ENCODE data around the gene RNF182. TPM values are rescaled to one million over a fixed set of nuclear protein-coding genes. Genes with fewer than 3 reads are reported as not detected.
A peak's percentile ranks its signal among the peaks of the same experiment; 100 is the strongest.

The RNF182 gene
- total and polyA plus RNA-seq, 9 of the 15 experiments (the other 6 are each of a cell fraction or from before 2014, with no cell fraction given), result 12.8 to 22.8 (median 17.5) TPM

DNA sequence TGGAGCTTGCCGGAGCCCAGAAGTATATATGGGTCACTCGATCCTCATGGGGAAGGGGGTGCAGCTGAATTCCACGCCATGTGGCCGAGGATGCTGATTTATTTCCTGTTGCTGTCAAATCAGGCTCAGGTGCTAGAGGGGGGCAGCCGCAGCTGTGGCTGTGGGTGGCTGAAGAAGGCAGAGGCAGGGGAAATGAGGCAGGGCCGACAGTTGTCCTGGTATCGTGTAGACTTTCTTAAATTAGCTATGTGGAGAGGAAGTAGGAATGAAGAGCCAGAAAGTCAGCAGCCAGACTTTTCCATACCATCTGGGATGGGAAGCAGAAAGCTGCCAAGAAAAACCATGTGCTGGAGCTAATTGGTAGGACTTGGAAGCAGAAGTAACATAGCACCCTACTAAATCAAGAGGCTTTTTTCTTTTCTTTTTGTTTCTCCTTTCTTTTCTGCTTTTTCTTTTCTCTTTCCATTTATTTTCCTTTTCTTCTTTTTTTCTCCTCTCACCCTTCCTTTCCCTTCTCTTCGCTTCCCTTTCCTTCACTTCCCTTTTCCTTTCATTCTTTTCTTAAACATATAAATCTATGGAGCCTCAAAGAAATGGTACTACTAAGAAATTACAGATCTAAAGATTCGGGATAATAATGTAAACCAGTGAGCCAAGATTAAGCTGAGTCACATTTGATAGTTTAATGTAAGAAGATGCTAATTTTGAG, 102.2 kb downstream of the RNF182 start:
- DNase-seq (ENCODE audit: extremely low read depth in 1 of 4, low spot score in 3 of 4) (no peak), FAIRE-seq (no peak), ATAC-seq (no peak)
- no peaks in the 10 kb centered on the region for H4K20me1 ChIP-seq (replicated peaks; ENCODE audit: control insufficient read depth, insufficient read depth, low read length)
- H3K9me3 ChIP-seq (replicated peaks; ENCODE audit: control insufficient read depth, insufficient read depth, low read depth, low read length), result no peaks in the 10 kb centered on the region
- H3K9ac ChIP-seq (ENCODE audit: insufficient read depth in 1 of 2, low read depth in 2 of 2, low read length in 2 of 2), result no peak overlapping the region
- CTCF ChIA-PET (ENCODE audit: low intra/inter-chr PET ratio), result no interaction called here
- no peaks in the 10 kb centered on the region for H3K36me3 ChIP-seq (ENCODE audit: control insufficient read depth, insufficient read depth, low read length)
- no peaks in the 10 kb centered on the region for H3K27me3 ChIP-seq (ENCODE audit: control insufficient read depth in 2 of 2, insufficient read depth in 2 of 2, low read length in 2 of 2)
- in situ Hi-C loops (cut with MboI), result no loop called here
- POLR2A ChIA-PET, result interaction anchor here (0.6 to 3.0 kb wide), 3 partner anchors 10 to 584 kb away, joined by 3 to 8 read pairs (median 4); no protein-coding TSS in a partner anchor
- no peak overlapping the region for H3K4me2 ChIP-seq (ENCODE audit: insufficient read depth, low read length)
- H3K27ac ChIP-seq (ENCODE audit: extremely low read depth, low read depth, low read length), result no peak overlapping the region
- no peaks in the 10 kb centered on the region for H3K79me2 ChIP-seq (ENCODE audit: control insufficient read depth, insufficient read depth, low read length)
- BruUV-seq (replicated peaks), result no TSS peak
- WGBS (ENCODE audit: insufficient coverage, low coverage, missing lambda C conversion rate), result 62% methylated on average over 9 of the region's 9 CpGs
- no peaks in the 10 kb centered on the region; a peak in 1 of 5 replicates for H3K4me1 ChIP-seq (replicated peaks in 1 of 2; ENCODE audit: control insufficient read depth in 2 of 2, insufficient read depth in 2 of 2, low read length in 2 of 2)
- no peaks in the 10 kb centered on the region for H3K9me1 ChIP-seq (ENCODE audit: control insufficient read depth, insufficient read depth, low read length)
- H2AFZ ChIP-seq (ENCODE audit: low read depth, low read length), result peak overlapping the region; percentile 13; the same call in 1 of the 2 replicates
- H3K4me3 ChIP-seq, result no peak overlapping the region
- intact Hi-C loops (cut with micrococcal nuclease), result no loop called here
- TF ChIP-seq MAFG (tag; conservative IDR thresholded peaks at IDR 0.05), result 0 out of 2 replicates have a peak, but pooled peaks have one; percentile 35
- TF ChIP-seq RBM22 (IDR thresholded peaks at IDR 0.05; ENCODE audit: low read depth, low read length, poor library complexity, severe bottlenecking), result no peak
- TF ChIP-seq, protein P1, sequence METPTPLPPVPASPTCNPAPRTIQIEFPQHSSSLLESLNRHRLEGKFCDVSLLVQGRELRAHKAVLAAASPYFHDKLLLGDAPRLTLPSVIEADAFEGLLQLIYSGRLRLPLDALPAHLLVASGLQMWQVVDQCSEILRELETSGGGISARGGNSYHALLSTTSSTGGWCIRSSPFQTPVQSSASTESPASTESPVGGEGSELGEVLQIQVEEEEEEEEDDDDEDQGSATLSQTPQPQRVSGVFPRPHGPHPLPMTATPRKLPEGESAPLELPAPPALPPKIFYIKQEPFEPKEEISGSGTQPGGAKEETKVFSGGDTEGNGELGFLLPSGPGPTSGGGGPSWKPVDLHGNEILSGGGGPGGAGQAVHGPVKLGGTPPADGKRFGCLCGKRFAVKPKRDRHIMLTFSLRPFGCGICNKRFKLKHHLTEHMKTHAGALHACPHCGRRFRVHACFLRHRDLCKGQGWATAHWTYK (CRISPR knock-in tag; IDR thresholded peaks at IDR 0.05), result no peak
- no peak for TF ChIP-seq TRIM24 (IDR thresholded peaks at IDR 0.05)
- 0 out of 2 replicates have a peak, but pooled peaks have one; percentile 24 for TF ChIP-seq LARP7 (IDR thresholded peaks at IDR 0.05)
- TF ChIP-seq, protein P2, sequence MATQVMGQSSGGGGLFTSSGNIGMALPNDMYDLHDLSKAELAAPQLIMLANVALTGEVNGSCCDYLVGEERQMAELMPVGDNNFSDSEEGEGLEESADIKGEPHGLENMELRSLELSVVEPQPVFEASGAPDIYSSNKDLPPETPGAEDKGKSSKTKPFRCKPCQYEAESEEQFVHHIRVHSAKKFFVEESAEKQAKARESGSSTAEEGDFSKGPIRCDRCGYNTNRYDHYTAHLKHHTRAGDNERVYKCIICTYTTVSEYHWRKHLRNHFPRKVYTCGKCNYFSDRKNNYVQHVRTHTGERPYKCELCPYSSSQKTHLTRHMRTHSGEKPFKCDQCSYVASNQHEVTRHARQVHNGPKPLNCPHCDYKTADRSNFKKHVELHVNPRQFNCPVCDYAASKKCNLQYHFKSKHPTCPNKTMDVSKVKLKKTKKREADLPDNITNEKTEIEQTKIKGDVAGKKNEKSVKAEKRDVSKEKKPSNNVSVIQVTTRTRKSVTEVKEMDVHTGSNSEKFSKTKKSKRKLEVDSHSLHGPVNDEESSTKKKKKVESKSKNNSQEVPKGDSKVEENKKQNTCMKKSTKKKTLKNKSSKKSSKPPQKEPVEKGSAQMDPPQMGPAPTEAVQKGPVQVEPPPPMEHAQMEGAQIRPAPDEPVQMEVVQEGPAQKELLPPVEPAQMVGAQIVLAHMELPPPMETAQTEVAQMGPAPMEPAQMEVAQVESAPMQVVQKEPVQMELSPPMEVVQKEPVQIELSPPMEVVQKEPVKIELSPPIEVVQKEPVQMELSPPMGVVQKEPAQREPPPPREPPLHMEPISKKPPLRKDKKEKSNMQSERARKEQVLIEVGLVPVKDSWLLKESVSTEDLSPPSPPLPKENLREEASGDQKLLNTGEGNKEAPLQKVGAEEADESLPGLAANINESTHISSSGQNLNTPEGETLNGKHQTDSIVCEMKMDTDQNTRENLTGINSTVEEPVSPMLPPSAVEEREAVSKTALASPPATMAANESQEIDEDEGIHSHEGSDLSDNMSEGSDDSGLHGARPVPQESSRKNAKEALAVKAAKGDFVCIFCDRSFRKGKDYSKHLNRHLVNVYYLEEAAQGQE (IDR thresholded peaks at IDR 0.05; ENCODE audit: borderline replicate concordance), result no peak
- TF ChIP-seq, protein P2 (CRISPR knock-in tag; IDR thresholded peaks at IDR 0.05; ENCODE audit: low read depth), result no peak
- TF ChIP-seq ZNF785 (CRISPR knock-in tag; IDR thresholded peaks at IDR 0.05), result no peak
- no peak for TF ChIP-seq CHD4 (IDR thresholded peaks at IDR 0.05; ENCODE audit: insufficient read depth, insufficient replicate concordance, low read depth, low read length, poor library complexity, severe bottlenecking)
- TF ChIP-seq, protein P3, sequence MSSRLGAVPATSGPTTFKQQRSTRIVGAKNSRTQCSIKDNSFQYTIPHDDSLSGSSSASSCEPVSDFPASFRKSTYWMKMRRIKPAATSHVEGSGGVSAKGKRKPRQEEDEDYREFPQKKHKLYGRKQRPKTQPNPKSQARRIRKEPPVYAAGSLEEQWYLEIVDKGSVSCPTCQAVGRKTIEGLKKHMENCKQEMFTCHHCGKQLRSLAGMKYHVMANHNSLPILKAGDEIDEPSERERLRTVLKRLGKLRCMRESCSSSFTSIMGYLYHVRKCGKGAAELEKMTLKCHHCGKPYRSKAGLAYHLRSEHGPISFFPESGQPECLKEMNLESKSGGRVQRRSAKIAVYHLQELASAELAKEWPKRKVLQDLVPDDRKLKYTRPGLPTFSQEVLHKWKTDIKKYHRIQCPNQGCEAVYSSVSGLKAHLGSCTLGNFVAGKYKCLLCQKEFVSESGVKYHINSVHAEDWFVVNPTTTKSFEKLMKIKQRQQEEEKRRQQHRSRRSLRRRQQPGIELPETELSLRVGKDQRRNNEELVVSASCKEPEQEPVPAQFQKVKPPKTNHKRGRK (tag; IDR thresholded peaks at IDR 0.05), result peak; percentile 80
- TF ChIP-seq BACH1 (tag; IDR thresholded peaks at IDR 0.05), result no peak
